Thyroid gland (tissue), 4 donors: Measurements from ENCODE around the gene ADAM22.

Experiments
- POLR2A ChIP-seq, 2 donors: fragments of 450-650 bp; IDR thresholded peaks; one replicate each; pipeline ENCODE4 v1.6.1; 2017; ENCODE audit warnings: antibody characterized with exemption in 2 of 2, mild to moderate bottlenecking in 2 of 2, moderate library complexity in 1 of 2
- TF ChIP-seq, protein P1 (sequence below), 6 experiments: fragments of 200-600 bp in 3 of 6; fragments of 450-650 bp in 3 of 6; sonication (generic) in 3 of 6; IDR thresholded peaks; one replicate each; pipeline ENCODE4 v1.5.1; 2016 to 2019; ENCODE audit warnings: antibody characterized with exemption in 6 of 6, mild to moderate bottlenecking in 2 of 6, inconsistent platforms in 1 of 6, moderate library complexity in 1 of 6

DNA sequence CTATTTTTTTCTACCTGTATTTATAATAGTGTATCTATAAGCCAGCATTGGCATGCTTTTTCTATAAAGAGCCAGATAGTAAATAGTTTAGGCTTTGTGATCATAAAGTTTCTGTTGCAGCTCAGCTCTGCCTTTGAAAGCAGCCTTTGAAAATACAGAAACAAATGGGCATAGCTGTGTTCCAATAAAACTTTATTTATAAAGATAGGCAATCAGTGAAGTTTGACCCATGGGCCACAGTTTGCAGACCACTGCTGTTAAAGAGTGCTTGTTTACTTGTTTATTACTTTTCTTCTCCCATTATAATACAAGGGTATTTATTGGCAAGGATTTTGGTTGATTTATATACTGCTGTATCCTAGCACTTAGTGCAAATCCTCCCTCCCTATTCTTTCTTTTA lies 213.3 kb downstream of the ADAM22 start:
- TF ChIP-seq, protein P1, sequence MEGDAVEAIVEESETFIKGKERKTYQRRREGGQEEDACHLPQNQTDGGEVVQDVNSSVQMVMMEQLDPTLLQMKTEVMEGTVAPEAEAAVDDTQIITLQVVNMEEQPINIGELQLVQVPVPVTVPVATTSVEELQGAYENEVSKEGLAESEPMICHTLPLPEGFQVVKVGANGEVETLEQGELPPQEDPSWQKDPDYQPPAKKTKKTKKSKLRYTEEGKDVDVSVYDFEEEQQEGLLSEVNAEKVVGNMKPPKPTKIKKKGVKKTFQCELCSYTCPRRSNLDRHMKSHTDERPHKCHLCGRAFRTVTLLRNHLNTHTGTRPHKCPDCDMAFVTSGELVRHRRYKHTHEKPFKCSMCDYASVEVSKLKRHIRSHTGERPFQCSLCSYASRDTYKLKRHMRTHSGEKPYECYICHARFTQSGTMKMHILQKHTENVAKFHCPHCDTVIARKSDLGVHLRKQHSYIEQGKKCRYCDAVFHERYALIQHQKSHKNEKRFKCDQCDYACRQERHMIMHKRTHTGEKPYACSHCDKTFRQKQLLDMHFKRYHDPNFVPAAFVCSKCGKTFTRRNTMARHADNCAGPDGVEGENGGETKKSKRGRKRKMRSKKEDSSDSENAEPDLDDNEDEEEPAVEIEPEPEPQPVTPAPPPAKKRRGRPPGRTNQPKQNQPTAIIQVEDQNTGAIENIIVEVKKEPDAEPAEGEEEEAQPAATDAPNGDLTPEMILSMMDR (IDR thresholded peaks at IDR 0.05): no peak
- TF ChIP-seq POLR2A (IDR thresholded peaks at IDR 0.05): no peak
